ENCODE measurements around the gene BHLHE23.

Gene BHLHE23

GRCh38 chr20:63048516-63049190, 41.9 kb upstream of the BHLHE23 start:
- no peak for DNase-seq (ENCODE audit: low spot score)
- in situ Hi-C loops (cut with MboI; ENCODE audit: low sequenced_read_pairs, unreplicated experiment) = no loop called here
- TF ChIP-seq, protein P1, sequence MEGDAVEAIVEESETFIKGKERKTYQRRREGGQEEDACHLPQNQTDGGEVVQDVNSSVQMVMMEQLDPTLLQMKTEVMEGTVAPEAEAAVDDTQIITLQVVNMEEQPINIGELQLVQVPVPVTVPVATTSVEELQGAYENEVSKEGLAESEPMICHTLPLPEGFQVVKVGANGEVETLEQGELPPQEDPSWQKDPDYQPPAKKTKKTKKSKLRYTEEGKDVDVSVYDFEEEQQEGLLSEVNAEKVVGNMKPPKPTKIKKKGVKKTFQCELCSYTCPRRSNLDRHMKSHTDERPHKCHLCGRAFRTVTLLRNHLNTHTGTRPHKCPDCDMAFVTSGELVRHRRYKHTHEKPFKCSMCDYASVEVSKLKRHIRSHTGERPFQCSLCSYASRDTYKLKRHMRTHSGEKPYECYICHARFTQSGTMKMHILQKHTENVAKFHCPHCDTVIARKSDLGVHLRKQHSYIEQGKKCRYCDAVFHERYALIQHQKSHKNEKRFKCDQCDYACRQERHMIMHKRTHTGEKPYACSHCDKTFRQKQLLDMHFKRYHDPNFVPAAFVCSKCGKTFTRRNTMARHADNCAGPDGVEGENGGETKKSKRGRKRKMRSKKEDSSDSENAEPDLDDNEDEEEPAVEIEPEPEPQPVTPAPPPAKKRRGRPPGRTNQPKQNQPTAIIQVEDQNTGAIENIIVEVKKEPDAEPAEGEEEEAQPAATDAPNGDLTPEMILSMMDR (IDR thresholded peaks at IDR 0.05; ENCODE audit: borderline replicate concordance, control extremely low read depth, extremely low read depth, insufficient read depth, missing control alignments) = no peak

DNA sequence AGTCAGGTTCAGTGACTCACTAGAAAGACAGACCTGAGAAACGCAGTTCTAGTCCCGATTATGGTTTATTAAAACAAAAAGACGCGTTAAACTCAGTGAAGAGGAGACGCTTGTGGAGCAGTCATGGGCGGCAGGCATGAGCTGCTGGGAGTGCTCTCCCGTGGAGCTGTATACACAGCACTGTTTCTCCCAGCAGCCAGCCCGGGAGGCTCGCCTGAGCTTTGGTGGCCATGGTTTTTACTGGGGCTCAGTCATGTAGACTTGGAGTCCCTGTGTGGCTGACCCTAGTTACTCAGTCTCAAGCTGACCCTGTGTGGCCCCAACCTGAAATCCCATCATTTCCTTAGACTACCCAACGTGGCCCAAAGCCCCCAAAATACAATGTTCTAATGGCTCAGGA, 41.2 kb upstream of the BHLHE23 start:
- in situ Hi-C loops (cut with MboI; ENCODE audit: low sequenced_read_pairs, unreplicated experiment) = no loop called here
- TF ChIP-seq, protein P1 (IDR thresholded peaks at IDR 0.05; ENCODE audit: borderline replicate concordance, control extremely low read depth, extremely low read depth, insufficient read depth, missing control alignments) = no peak
- DNase-seq (ENCODE audit: low spot score) = no peak

DNA sequence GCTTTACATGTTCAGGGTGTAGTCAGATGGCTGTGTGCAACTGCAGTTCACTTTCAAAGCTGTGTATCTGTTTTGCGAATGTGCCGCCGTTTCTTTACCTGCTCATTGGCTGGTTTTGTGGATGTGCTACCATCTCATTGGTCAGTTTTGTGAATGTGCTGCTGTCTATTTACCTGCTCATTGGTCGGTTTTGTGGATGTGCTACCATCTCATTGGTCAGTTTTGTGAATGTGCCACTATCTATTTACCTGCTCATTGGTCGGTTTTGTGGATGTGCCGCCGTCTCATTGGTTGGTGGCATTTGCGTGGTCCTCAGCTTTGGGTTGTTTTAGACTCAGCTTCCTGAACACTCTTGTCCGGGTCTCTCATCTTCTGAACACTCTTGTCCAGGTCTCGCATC, 40.5 kb upstream of the BHLHE23 start:
- DNase-seq (ENCODE audit: low spot score) = no peak
- in situ Hi-C loops (cut with MboI; ENCODE audit: low sequenced_read_pairs, unreplicated experiment) = no loop called here
- TF ChIP-seq, protein P1 (IDR thresholded peaks at IDR 0.05; ENCODE audit: borderline replicate concordance, control extremely low read depth, extremely low read depth, insufficient read depth, missing control alignments) = no peak

GRCh38 chr20:63046841-63047240, 40.1 kb upstream of the BHLHE23 start:
- in situ Hi-C loops (cut with MboI; ENCODE audit: low sequenced_read_pairs, unreplicated experiment) = no loop called here
- TF ChIP-seq, protein P1 (IDR thresholded peaks at IDR 0.05; ENCODE audit: borderline replicate concordance, control extremely low read depth, extremely low read depth, insufficient read depth, missing control alignments) = no peak
- no peak for DNase-seq (ENCODE audit: low spot score)

- TF ChIP-seq, protein P1 (IDR thresholded peaks at IDR 0.05; ENCODE audit: borderline replicate concordance, control extremely low read depth, extremely low read depth, insufficient read depth, missing control alignments) = no peak
- in situ Hi-C loops (cut with MboI; ENCODE audit: low sequenced_read_pairs, unreplicated experiment) = no loop called here
- no peak for DNase-seq (ENCODE audit: low spot score)
Observed at GRCh38 chr20:63045991-63046390, 39.2 kb upstream of the BHLHE23 start.

GRCh38 chr20:63045401-63045800, 38.6 kb upstream of the BHLHE23 start:
- in situ Hi-C loops (cut with MboI; ENCODE audit: low sequenced_read_pairs, unreplicated experiment) = no loop called here
- DNase-seq (ENCODE audit: low spot score) = no peak
- TF ChIP-seq, protein P1 (IDR thresholded peaks at IDR 0.05; ENCODE audit: borderline replicate concordance, control extremely low read depth, extremely low read depth, insufficient read depth, missing control alignments) = no peak
